NCI-H2107 (cell line): ENCODE data around the gene MCM6.

Source experiments
- DNase-seq: peaks from one replicate; lab custom pipeline; 2025; lab: John Stamatoyannopoulos, UW

MCM6 gene

DNA sequence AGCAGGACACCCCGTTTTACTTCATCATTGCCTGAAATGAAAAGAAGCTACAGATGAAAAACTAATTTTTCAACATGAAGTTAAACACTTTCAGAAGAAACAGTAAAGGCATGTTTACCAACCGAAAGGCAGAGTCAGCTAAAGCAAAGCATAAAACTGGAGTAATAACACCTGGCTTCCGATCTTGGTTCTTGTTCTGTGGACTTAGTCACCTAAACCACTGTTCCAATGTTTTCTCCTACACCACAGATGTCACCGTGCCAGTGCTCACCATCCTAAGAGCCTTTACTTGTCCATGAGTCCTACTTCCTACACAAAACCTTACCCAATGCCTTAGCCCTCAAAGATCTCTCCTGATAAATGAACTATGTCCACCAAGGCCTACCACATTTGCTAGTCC lies 13.5 kb downstream of the MCM6 start:
- no peak for DNase-seq

DNA sequence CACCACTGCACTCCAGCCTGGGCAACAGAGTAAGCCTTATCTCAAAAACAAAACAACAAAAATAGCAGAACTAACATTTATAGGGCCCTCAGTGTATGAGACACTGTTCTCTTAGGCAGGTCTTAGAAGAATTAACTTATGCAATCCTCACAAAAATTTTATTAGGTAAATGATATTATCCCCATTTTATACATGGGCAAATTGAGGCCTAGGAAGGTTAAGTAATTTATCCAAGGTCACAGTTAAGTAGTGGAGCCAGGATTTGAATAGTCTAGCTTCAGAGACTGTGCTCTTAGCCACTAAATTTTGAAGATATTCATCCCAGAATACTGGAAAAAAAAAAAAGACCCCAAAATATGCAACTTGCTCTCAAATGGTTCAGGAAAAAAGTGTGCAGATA lies 22.8 kb downstream of the MCM6 start:
- DNase-seq: no peak

DNA sequence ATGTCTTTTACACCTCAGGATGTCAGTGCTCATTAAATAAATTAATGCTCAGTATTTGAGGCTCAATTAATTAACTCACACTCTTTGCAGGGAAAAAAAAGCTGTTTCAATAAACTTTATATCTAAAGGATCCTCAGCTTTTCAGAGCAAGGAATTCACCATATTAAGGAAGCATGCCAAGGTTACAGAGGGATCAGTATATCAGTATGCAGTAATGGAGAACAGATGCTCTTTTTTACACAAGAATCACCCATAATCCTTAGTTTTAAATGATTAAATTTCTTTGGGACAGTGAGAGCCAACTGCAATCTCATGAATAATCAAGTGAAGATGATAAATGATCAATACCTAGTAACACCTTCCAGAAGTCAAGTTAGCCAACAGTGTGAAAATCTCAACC lies 24.4 kb downstream of the MCM6 start:
- no peak for DNase-seq

- DNase-seq: no peak
Observed at GRCh38 chr2:135850892-135851668, 25.2 kb downstream of the MCM6 start.

- no peak for DNase-seq
Observed at GRCh38 chr2:135849087-135849486, 27.2 kb downstream of the MCM6 start.

DNA sequence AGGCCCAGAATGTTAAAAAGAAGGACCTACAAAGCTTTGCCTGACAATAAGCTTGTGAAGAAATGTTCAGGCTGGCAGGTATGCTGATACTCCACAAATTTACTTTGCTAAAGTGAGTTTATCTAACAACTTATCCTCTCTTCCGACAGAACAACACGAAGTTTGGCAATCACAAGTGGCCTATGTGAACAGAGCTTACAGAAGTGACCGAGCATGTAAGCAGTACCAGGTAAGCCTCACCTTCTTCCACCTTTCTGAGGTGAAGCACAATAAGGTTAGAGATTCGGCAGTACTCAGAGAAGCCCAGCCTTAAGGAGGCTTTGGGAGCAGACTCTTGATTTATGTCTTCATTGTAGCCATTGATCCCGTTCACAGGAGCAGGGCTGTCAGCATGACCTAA lies 30.2 kb downstream of the MCM6 start:
- no peak for DNase-seq

- no peak for DNase-seq
Observed at GRCh38 chr2:135845257-135845656, 31.0 kb downstream of the MCM6 start.

DNA sequence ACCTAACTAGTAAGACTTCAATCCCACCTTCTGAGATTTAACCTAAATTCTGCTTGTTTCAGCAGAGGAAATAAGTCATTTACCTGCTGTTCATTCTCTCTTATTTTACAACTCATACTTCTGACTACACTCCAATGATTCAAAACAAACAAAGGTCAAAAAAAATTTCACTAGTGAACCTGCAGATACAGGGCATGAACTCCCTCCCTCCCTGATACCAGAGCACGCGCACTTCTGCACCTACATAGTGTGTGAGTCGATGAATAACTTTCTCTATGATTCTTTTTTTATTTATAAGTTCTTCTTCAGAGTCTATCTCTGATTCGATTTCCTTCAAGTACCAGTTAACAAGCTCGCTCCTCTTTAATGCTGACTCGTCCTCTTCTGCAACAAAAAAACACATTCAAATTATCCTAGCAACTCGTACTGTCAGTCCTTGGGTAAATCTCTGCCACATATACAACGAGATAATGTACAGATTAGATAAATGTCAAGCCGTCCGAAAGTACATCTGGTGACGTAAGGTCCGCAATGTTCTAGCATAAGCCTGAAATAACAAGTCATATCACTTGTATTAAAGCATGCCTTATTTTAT lies 31.8 kb downstream of the MCM6 start:
- DNase-seq: no peak

GRCh38 chr2:135843671-135844070 lies 32.6 kb downstream of the MCM6 start:
- no peak for DNase-seq

DNA sequence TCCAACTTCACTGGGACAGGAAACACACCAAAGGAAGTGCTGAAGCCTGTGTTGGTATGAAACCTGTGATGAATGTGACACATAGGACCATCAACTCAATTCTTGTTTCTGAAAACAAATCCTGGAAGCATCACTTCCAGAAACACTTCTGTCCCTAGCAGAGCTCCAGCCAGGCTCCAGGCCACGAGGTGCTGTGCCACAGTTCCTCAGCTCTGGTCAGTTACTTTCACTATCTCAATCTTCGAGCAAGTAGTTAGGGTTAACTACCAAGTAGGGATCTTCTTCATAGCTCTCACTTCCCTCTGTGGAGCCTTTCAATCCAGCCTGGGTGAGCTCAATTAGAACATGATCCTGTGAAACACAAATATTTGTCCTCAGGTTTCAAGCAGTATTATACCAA lies 35.6 kb downstream of the MCM6 start:
- DNase-seq: no peak

GRCh38 chr2:135839713-135840112 lies 36.5 kb downstream of the MCM6 start:
- DNase-seq: no peak

DNA sequence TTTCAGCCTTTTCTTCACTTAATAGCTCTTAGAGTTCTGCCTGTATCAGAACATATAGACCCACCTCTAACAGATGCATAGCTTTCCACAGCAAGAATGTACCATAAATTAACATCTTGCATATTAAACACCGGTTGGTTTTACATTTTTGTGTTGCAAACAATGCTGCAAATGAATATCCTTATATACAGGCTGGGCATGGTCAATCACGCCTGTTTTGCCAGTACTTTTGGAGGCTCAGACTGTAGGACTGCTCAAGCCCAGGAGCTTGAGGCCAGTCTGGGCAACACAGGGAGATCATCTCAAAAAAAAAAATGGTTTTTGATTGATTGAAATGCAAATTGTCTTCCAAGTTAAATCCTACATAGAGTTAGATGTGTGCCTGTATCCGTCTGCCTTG lies 37.7 kb downstream of the MCM6 start:
- DNase-seq: no peak

- DNase-seq: no peak
Observed at GRCh38 chr2:135836596-135837270, 39.5 kb downstream of the MCM6 start, which contains the start of gene LCT. Gene LCT (minus strand): TSS chr2:135837184. CDS start chr2:135837169, 15 bp downstream.

- DNase-seq: no peak
Observed at GRCh38 chr2:135832891-135833290, 43.4 kb downstream of the MCM6 start.

DNA sequence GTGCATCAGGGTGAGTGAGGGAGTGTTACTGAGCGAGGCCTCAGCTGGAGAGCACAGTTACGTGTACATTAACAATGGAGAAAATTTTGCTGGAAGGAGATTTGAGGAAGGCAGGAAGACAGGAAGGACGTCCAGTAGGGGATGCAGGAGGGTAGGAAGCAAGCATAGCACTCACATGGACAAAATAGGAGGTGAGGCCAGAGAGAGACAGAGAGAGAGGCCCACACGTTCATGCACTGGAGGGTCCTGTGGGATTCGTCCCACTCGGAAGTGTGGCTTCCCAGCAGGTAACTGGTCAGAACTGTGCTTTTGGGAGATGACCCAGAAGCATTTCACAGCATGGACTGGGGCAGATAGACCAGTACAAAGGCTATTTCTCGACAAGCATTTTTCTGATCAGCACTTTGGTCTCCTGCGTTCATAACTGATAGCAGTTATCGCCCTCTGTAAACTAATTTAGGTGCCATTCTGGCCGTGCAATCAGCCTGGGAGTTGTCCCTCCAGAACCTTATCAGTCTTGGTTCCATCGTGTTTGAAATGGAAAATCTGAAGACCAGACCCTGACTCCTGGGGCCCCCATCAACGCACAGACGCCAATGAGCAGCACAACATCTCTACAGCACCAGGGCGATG lies 44.9 kb downstream of the MCM6 start:
- no peak for DNase-seq

DNA sequence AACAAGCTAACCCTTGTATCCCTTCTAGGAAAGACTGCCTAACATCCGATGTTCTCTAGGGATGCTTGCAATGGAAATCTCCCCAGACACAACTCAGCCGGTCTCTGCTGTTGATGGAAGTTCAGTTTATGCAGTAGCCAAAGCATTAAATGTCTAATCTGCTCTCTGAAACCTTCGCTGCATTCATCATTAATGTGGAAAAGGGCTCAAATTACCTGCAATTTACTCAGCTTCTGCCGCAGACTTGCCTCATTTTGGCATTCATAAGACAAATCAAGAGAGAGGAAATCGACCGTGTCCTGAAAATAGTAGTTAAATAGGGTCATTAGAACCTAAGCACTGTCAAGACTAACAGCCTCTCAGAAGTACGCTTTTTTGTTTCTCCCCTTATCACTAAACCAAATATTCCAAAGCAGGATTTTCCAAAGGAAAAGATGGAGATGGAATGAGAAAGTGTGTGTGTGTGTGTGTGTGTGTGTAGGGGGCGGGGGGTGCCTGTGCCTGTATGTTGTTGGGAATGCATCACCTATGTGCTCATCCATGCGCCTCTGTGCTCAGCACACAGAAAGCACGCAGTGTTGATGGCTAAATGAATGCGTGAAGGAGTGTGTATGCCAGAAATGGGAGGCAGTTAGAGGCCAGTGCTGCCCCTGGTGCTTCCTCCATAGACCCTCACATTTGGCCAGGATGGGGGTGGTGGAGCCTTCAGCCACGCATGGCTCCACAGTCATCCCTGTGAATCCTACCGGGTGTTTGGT lies 46.7 kb downstream of the MCM6 start:
- peak; percentile 20 for DNase-seq

- DNase-seq: no peak
Observed at GRCh38 chr2:135826544-135826943, 49.7 kb downstream of the MCM6 start.

GRCh38 chr2:135825550-135826176 lies 50.6 kb downstream of the MCM6 start:
- peak; percentile 48 for DNase-seq

DNA sequence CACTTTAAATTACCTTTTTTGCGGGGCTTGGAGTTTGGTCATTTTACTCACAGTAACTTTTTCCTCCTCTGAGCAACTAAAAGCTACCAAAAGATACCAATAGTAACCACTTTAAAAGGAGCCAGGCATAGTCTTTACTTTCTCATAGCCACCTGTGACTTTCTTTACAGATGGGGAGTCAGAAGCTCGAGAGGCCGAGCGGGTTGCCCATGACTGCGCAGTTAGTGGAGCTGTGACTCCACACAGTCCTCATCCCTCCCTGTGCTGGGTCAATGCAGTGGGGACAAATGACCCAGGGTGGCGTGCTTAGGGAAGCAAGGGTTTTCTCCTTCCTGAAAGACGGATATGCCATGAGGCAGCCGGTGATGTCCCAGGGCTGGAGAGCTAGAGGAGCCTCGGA lies 51.1 kb downstream of the MCM6 start:
- DNase-seq: no peak

DNA sequence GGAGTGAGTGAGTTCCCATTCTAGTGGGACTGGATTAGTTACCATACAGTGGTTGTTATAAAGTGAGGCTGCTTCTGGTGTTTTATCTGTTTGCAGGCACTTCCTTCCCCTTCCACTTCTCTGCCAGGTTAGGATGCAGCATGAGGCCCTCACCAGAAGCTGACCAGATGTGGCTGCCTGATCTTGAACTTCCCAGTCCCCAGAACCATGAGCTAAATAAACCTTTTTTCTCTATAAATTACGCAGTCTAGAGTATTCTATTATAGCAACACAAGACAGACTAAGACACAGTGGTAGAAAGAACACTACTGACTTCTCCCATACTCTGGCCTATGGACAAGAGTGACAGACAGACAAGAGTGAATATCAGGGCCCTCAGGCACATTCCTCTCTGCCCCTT lies 53.4 kb downstream of the MCM6 start:
- no peak for DNase-seq

GRCh38 chr2:135821190-135821589 lies 55.1 kb downstream of the MCM6 start:
- no peak for DNase-seq
